ENCODE data around the gene DLGAP1. TPM values are rescaled to one million over a fixed set of nuclear protein-coding genes. Genes with fewer than 3 reads are reported as not detected.
"Not testable (repeated sequence)": the region's sequence is repeated elsewhere in the genome, so short reads cannot be mapped to it uniquely, and the experiment has no call there.

DLGAP1 gene
- total RNA-seq, 1 experiment from 2014 or later = 0.53 TPM

- DNase-seq (ENCODE audit: low spot score) = peak; percentile 99
Observed at GRCh38 chr18:3593904-3594759, 861.0 kb downstream of the DLGAP1 start.

GRCh38 chr18:3593381-3593903, 861.7 kb downstream of the DLGAP1 start:
- peak; percentile 91 for DNase-seq (ENCODE audit: low spot score)

GRCh38 chr18:3592864-3593263, 862.2 kb downstream of the DLGAP1 start:
- no peak for DNase-seq (ENCODE audit: low spot score)

GRCh38 chr18:3590096-3590630, 864.9 kb downstream of the DLGAP1 start:
- no peak for DNase-seq (ENCODE audit: low spot score)

- DNase-seq (ENCODE audit: low spot score) = peak; percentile 99
Observed at GRCh38 chr18:3585656-3586509, 869.2 kb downstream of the DLGAP1 start.

GRCh38 chr18:3584897-3585460, 870.1 kb downstream of the DLGAP1 start:
- DNase-seq (ENCODE audit: low spot score) = no peak

- DNase-seq (ENCODE audit: low spot score) = no peak
Observed at GRCh38 chr18:3584266-3584861, 870.7 kb downstream of the DLGAP1 start.

GRCh38 chr18:3583873-3584247, 871.2 kb downstream of the DLGAP1 start:
- no peak for DNase-seq (ENCODE audit: low spot score)

GRCh38 chr18:3583106-3583872, 871.8 kb downstream of the DLGAP1 start:
- DNase-seq (ENCODE audit: low spot score) = not testable (repeated sequence)

GRCh38 chr18:3581890-3582289, 873.2 kb downstream of the DLGAP1 start:
- DNase-seq (ENCODE audit: low spot score) = no peak

GRCh38 chr18:3580523-3581025, 874.5 kb downstream of the DLGAP1 start:
- DNase-seq (ENCODE audit: low spot score) = not testable (repeated sequence)

GRCh38 chr18:3579701-3580100, 875.4 kb downstream of the DLGAP1 start:
- DNase-seq (ENCODE audit: low spot score) = no peak

GRCh38 chr18:3578621-3579020, 876.5 kb downstream of the DLGAP1 start:
- DNase-seq (ENCODE audit: low spot score) = no peak

GRCh38 chr18:3577281-3577855, 877.7 kb downstream of the DLGAP1 start:
- no peak for DNase-seq (ENCODE audit: low spot score)

- no peak for DNase-seq (ENCODE audit: low spot score)
Observed at GRCh38 chr18:3572761-3573160, 882.3 kb downstream of the DLGAP1 start.

GRCh38 chr18:3566851-3567250, 888.3 kb downstream of the DLGAP1 start:
- DNase-seq (ENCODE audit: low spot score) = no peak

GRCh38 chr18:3560755-3561154, 894.4 kb downstream of the DLGAP1 start:
- no peak for DNase-seq (ENCODE audit: low spot score)

- DNase-seq (ENCODE audit: low spot score) = no peak
Observed at GRCh38 chr18:3554811-3555427, 900.2 kb downstream of the DLGAP1 start.

- DNase-seq (ENCODE audit: low spot score) = no peak
Observed at GRCh38 chr18:3554091-3554601, 901.0 kb downstream of the DLGAP1 start.

All from HT-29 (cell line).